HG03460 (cell line): Measurements from ENCODE around the gene MED13L.

Experiments
- ATAC-seq: cut with Tn5 transposase; IDR thresholded peaks from one replicate; pipeline ENCODE4 v1.9.1; 2021; ENCODE audit not compliant: unreplicated experiment

MED13L gene

DNA sequence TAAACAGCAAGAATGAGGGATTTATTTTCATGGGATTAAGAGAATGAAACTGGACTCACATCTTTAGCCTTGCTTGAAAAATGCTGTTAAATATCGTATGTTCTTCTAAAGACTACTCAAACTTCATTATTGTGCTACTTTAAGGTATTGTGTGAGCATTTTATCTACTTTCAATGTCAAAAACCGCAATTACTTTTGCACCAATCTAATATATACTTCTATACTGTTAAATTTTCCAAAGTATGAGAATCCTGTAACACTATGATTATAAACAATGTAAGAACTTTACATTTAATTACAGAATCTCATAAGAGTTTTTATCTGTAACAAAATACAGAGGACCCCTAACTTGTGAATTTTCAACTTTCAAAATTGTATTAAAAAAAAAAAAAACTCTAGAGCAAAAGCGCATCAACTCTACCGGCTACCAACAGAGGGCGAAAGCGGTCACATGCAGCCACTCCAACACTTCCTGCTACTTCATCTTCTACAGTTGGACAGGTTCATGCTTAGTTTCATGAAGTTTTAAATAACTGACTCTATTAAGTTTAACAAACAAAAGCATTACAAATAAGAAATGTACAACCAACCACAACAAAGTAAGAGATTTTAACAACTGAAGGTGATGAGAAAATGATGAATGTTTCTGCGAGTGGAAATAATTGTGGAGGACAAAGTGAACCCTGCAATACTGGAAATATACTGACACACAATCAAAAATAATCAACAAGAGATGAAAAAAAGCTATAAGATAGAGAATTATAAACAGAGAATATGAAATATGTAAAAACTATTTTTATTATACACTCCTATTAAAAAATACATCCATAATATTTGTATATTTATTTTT, 210.9 kb downstream of the MED13L start:
- ATAC-seq: no peak

DNA sequence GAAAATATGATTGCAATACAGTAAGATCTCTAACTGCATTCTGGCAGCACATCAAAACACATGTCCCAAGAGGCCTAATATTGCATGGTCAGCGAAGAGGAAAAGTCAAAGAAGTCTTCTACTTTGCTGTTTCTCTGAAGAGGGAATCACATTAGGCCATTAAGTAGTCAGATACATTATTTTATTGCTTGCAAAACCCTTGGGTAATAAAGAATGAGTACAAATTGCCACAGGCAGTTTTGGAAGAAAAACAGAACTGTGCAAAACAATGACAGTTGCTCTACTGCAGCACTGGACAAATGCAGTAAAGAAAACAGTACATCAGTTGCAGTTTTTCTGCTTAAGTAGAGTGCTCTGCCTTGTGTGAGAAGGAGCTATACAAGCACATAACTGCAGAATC, 211.9 kb downstream of the MED13L start:
- ATAC-seq: no peak

DNA sequence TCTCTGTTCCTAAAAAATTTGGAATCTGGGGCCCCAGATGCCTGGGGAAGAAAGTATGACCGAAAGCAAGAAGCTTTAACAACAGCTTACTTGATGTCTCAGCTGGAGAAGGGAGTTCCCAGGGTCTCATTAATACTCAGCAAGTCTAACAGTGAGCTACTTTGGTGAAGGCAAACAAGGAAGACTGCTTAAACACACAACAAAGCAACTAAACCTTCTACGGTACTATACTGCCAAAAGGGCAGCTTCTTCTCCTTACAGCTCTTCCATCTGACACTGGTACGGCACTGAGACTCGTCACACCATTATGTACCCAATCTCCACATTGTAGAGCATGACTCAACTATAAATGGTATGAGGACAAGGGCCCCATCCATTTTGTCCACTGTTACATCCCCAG, 213.0 kb downstream of the MED13L start:
- no peak for ATAC-seq

DNA sequence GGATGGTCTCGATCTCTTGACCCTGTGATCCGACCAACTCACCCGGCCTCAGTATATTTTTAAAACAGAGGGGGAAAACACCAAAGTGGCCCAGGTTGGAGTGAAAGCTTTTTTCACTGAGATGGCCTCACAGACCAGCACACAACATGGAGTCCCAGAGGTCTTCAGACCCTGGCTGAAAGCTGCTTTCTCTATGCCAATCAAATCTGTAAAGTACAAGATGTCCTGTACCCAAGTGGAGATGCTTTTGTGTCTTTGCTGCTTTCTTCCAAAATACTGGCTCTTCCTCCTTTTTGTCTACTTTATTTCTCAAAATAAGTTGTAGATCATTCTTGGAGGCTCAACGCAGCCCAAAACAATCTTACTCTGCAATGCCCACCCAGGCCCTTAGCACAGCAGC, 214.8 kb downstream of the MED13L start:
- ATAC-seq: no peak

DNA sequence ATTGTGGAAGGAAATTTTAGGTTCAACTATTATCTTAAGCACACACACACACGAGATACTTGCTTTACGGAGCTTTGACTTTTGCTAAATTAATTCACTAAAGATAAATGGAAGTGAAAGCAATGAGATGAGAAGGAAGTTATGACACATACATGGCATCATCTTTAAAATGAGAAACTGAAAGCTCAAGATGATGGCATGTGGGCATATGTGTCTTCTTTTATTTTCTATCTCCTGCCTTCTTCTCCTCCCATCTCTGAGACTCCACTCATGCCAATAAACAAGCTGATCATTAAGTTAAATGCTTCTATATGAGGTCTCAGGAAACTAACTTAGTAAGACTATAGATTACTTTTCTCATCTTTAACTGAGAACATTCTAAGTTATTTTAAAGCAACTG, 216.7 kb downstream of the MED13L start:
- peak; percentile 89 for ATAC-seq

DNA sequence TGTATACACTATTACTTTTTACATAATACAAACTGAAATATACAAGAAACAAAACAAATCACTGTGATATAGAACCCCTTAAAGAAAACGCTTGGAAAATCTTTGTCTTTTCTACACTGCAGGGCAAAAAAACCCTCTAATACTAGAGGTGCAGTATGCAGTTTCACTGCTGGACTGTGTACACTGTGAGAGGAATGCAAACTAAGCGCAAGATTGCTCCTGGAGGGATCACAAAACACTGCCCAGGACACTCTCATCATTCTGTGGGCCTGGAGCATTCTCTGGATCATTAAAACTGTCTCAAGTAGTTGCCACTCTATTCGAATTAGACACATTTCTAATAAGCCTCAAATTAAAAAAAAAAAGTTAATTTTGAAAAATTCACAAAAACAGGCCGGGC, 217.6 kb downstream of the MED13L start:
- ATAC-seq: no peak

DNA sequence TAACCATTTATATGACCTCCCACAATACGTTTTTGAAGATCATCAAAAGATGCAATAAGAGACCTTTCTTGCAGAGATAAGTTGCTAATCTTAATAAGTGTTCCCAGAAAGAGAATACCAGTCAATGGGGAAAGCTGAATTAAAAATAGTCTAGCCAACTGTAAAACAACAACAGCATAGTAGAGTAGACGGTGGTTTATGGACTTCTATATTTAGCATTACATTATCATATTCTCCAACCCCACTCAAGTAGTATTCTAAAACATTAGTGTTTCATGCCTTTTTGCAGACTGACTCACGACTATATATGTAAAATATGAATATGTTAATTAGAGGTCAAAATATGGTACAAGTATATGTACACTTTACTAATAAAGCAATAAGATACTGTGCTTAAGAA, 218.9 kb downstream of the MED13L start:
- no peak for ATAC-seq

DNA sequence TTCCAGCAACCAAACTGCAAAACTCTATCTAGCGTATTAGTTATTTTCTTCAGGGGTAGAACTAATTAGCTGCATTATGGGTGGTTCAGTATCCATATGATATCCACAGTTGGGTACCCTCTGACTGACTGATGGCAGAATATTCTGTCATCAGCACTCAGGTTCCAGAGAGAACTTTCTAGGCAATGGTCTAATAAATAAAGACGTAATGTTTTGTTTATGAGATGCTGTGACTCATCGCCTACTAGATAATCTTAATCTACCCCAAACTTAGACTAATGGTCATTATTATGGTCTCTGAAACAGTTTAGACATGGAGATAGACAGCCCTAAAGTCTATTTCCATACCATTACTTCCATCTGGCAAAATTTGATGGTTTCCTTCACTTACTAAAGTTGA, 220.1 kb downstream of the MED13L start:
- ATAC-seq: no peak

DNA sequence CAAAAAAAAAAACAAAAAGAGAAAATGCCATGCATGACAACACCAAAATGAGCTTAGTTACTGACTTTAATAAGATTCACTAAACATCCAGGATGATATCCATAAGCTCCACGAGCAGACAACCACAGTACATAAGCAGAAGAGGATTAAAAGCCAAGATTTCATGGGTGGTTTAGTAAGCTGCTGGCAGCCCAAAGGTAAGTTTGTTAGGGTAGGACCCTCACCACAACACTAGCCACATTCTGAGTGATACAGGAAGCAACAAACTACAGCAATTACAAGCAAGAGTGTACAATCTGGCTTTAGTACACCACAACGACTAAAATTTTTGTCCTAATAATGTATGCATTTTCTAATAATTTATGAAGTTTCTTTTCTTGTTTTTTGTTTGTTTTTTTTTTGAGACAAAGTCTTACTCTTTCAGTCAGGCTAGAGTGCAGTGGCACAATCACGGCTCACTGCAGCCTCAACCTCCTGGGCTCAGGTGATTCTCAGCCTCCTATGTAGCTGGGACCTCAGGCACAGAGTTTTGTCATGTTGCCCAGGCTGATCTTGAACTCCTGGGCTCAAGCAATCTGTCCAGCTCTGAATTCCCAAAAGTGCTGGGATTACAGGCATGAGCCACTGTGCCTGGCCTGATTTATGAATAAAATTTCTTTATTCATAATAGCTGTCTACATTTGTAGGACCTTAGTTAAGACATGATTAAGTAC, 221.4 kb downstream of the MED13L start:
- ATAC-seq: no peak

DNA sequence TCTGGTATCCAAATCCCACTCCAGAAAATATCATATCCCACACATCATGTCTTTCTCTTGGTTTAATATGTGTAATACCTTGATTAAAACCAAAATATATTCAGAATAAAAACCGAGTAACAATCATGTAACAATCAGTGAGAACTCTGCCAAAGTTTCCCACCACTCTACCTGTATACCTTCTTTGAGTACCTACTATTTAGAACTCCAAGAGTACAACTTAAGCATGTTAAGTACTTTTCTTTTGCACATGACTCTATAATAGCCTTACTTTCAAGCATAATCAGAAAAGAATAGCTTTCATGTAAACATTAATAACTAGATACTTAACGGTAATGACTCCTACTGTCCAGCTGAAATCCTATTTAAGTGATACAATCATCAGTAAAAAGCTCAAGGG, 223.2 kb downstream of the MED13L start:
- ATAC-seq: no peak

DNA sequence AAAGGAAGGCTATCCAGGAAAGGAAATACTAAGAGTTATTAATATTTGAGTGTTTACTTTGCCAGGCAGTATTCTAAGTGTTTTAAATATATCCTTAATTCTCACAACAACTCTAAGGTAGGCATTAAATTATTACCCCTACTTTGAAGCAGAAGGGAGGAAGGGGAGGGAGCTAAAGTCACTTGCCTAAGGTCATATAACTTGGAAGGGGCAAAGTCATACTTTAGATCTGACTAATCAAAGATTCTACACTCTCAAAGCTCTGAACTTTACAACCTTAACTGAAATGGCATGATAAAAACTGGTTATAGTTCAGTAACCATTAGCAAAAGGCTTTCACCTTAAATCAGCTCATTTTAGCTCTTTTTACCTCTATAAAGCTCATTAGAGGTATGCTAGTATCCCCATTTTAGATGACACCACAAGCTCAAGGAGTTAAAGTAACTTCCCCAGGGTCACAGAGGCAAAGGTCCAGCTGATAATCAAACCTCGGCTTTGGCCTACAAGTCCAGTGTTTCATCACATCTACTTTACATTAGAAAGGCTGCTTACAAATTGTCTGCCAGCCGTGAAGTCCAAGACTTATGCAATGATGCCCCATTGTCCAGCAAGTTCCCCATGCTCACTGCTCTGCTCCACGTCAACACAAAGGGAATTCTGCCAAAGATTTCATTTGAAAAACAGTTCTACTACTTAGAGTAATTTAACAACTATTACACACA, 223.9 kb downstream of the MED13L start:
- ATAC-seq: no peak

DNA sequence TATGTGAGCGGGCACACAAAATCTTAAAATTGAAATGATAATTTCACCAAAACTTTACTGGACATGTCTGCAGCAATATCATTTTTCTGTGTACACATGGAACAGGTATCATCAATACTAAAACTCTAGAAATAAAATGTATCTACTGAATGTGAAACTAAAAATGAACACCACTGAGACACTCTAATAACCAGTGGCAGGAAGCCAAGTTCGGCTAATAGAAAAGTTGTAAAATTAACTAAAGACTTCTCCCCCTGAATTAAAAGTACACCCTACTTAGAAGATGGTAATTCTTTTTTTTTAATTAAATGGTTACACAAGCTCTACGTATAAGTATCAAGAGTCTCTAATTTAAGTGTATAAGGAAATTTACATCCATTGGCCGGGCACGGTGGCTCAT, 227.2 kb downstream of the MED13L start:
- ATAC-seq: no peak

DNA sequence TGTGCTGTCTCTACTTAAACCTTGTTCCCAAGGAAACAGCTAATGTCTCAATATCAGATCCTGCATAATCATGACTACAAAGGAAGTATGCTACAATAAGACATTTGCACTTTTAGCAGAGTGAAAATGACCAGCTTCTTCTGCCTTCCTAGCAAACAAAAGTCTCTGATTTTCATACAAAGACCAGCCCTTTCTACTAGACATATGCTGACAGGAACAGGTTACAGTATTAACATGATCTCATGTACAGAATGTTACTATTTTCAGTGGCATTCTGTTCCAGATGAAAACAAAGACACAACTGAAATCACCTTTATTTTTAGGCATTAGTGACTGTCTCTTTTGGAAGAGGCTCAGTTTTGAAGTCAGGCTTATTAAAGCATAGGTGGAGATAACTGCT, 228.6 kb downstream of the MED13L start:
- no peak for ATAC-seq

DNA sequence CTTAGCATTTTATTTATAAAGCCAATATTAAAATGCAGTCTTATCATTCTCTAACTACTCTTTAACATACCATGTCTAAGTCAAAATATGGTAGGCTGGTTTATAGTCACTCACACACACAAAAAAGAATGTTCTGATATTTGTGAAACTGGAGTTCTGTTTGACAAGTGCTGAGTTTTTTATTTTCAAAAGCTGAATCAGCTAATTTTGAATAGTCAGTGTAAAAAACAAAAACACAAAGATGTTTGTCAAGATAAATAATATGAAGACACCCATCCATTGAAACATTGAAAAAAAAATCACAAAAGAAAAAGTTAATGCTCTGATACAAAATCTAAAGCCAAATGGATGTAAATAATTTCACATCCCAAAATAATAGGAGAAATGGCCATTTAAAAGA, 231.5 kb downstream of the MED13L start:
- no peak for ATAC-seq

DNA sequence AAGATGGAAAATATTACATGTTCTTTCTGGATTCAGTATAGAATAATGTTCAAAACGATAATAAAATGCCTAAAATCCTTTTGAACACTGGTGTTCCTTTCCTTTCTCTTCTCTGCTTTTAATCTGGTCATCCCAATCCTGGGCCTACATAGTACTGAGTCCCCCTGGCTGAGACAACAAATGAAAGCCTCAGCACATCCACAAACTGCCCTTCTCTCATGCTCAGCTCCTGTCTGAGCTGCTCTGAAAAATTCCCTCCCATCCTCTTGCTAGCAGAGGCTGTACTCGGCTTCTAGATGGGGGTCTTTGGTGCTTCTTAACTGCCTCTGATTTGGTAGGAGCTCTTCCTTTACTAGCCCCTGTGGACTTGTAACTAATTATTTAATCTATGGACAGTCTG, 232.3 kb downstream of the MED13L start:
- no peak for ATAC-seq

DNA sequence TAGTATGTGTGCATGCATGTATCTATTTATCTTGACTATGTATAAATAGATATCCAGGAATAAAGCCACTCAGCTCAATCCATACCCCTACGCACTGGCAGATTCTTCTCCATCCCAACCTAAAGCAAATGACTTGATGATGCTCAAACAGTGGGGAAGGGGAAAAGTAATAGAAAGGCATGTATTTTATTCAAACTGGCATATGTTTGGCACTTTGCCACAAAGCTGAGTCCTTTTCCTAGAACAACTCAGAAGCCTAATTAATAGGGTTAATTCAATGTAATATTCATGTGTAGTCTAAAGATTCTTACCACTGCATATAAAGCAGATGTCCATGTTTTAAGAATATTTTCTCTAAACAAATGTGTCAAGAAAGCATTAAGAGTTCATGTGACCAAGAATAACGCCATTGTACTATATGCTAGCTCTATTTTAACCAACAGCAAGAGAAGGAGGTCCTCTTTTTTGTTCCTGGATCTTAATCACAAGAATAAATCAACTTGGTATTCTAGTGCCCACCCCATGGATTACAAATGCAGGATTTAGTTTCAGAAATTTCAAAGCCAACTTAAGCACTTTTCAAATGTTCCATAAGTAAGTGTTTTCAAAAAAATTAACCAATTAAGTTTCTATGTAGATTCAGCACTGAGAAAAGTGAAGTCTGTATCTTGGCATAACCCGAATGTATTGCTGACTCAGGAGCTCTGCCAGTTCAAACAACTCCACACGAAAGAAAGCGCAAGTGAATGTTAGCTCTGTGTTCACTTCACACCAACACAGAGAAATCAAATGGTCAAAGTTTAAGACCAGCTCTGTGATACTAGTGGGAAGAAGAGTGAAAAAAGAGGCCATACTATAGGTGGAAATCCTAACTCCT, 233.6 kb downstream of the MED13L start:
- ATAC-seq: no peak

DNA sequence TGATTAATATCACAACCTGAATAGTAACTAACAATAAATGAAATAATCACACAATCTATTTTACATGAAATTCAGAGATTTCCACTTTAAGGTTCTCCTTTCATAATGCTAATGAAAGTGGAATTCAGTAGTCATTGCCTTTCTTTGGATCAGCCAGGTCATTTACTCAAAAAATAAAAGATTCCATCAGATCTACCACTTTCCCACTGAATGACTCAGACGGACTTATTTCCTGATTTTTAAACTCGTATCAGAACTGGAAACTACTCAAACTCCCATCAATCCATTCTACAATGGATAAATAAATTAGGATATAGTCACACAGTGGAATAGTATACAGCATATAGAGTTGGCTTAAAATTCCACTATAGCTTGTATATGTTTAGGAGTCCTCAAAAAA, 237.1 kb downstream of the MED13L start:
- ATAC-seq: no peak

DNA sequence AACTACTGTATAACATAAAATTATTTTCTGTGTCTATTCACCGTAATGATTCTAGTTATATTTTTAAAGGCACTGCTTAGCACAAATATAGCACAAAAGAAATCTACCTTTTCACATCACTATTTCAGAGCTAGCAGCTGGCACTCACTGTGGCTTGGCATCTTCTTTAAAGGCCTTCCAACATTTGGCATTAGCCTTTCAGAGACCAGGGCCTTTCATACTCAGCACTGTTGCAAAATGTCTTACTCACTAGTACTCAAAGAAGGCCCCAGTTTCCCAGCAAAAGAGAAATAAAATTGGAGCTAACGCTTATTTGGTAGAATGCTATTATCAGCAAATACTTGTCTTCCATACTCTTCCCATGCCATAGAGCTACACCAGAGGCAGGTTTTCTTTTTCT, 238.4 kb downstream of the MED13L start:
- no peak for ATAC-seq

DNA sequence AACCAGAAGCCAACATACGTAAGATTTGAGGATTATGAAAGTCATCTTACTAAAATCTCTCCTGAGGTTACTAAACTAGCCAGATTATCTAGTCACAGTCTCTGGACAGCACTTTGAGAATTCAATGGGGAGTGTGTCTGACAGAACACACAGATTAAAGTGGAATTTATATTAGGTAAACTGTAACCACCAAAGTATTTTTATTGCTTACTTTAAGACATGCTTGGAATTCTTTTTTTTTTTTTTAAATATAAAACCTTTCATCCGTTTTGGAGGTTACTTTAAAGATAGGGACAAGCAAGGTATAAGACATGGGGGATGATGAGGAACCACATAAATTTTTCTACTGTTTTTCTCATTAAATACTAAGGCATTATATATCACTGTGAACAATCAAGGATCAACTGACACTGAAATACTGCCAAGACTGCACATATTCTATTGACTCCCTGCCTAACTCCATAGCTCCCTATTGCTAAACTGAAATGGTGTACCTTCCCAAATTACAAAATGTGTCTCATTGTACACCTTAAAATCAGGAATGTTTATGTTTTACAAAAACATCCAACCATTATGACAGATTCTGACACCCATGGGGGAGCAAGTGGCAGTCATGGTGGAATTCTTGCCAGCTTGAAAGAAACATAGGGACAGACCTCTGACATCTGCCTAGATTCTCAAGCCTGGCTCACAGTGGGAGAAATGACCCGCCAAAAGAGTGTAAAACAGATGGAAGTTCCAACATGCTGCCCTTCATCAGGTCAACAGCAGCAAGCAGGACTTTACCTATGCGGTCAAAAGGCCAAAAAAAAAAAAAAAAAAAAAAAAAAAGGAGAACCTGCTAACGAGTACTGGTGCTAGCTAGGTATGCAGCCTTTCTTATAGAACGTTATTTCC, 239.3 kb downstream of the MED13L start:
- ATAC-seq: no peak

DNA sequence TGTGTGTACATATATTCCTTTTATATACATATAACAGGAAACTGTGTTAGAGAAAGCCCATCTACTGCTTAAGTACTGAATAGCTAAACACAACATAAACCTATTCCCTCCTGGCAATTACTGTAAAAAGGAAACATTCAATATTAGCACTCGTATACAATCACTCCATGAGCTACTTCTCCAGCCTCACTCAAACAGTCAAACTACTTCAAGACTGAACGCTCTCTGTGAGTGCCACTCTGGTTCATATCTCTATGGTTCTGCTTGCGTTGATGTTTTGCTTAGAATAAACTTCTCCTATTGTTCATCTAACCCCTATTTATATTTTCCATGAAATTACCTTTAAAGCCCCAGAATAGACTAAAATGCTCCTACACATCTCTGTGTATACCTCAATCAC, 243.7 kb downstream of the MED13L start:
- no peak for ATAC-seq
